GM12878 (cell line): Measurements from ENCODE around the gene KRTAP12-1. TPM values are rescaled to one million over a fixed set of nuclear protein-coding genes. Genes with fewer than 3 reads are reported as not detected.

Source experiments
- ATAC-seq: fragments of 200-7000 bp; cut with Tn5 transposase; 3 replicates; pipeline ENCODE4 v1.9.1; 2020; ENCODE audit warnings: mild to moderate bottlenecking, moderate library complexity
- BruUV-seq: library from RNA; stranded (reverse); fragments of 400-500 nt; replicated peaks from 2 replicates; lab custom pipeline; 2021; lab: Mats Ljungman, UMichigan
- CTCF ChIA-PET: fragments of 300-600 bp; sonication (Branson Sonifier 250); formaldehyde crosslinking; extraction: SDS; loops from one replicate; lab custom pipeline; 2021; ENCODE audit warnings: inconsistent platforms; lab: Yijun Ruan, JAX
- POLR2A ChIA-PET: fragments of 350-600 bp; formaldehyde crosslinking; extraction: SDS; loops from one replicate; lab custom pipeline; 2021; ENCODE audit warnings: inconsistent platforms; lab: Charles Lee
- RAD21 ChIA-PET: fragments of 300-600 bp; sonication (Branson Sonifier 250); formaldehyde crosslinking; loops from one replicate; lab custom pipeline; 2023; ENCODE audit warnings: antibody characterized with exemption; ENCODE audit not compliant: unreplicated experiment; lab: Charles Lee
- SMC1A ChIA-PET: fragments of 300-600 bp; sonication (Branson Sonifier 250); formaldehyde crosslinking; loops from one replicate; lab custom pipeline; 2023; ENCODE audit not compliant: unreplicated experiment, uncharacterized antibody; lab: Charles Lee
- DNase-seq: peaks from one replicate; pipeline ENCODE4 v3.0.0-alpha.2; 2011; ENCODE audit warnings: low read depth, low spot score
- FAIRE-seq: peaks from 3 replicates; lab custom pipeline; 2011; peaks lifted over from hg19 to GRCh38; lab: Jason Lieb, UNC
- H2AFZ ChIP-seq: 2 replicates; pipeline ENCODE4 v1.6.0; 2011; ENCODE audit warnings: low read depth, low read length, control low read depth; ENCODE audit not compliant: control insufficient read depth
- H3K27ac ChIP-seq: 2 replicates; pipeline ENCODE4 v1.5.1; 2011; ENCODE audit warnings: control low read depth; ENCODE audit not compliant: control insufficient read depth, insufficient read depth
- H3K27me3 ChIP-seq, 2 experiments: replicated peaks in 1 of 2; 2 replicates each; pipeline versions ENCODE4 v1.6.0 to v1.6.1; 2011; ENCODE audit warnings: low read length in 1 of 2; ENCODE audit not compliant: control insufficient read depth in 2 of 2, insufficient read depth in 2 of 2
- H3K36me3 ChIP-seq, 2 experiments: 2 replicates each; pipeline ENCODE4 v1.5.1; 2011; ENCODE audit warnings: low read length in 1 of 2; ENCODE audit not compliant: control insufficient read depth in 2 of 2, insufficient read depth in 2 of 2
- H3K4me1 ChIP-seq: 2 replicates; pipeline ENCODE4 v1.6.1; 2011; ENCODE audit warnings: mild to moderate bottlenecking, low read length, moderate library complexity, mixed read lengths; ENCODE audit not compliant: control insufficient read depth, insufficient read depth
- H3K4me2 ChIP-seq: 2 replicates; pipeline ENCODE4 v1.6.0; 2011; ENCODE audit warnings: control low read depth; ENCODE audit not compliant: control insufficient read depth, insufficient read depth
- H3K4me3 ChIP-seq: fragments of 200-600 bp; sonication (generic); 2 replicates; pipeline ENCODE4 v1.5.1; 2016
- H3K79me2 ChIP-seq: 2 replicates; pipeline ENCODE4 v1.6.0; 2011; ENCODE audit warnings: low read length; ENCODE audit not compliant: control insufficient read depth, insufficient read depth
- H3K9ac ChIP-seq: 2 replicates; pipeline ENCODE4 v1.8.0; 2011; ENCODE audit warnings: low read length, control low read depth, mixed read lengths; ENCODE audit not compliant: control insufficient read depth, insufficient read depth
- H3K9me3 ChIP-seq: replicated peaks from 3 replicates; pipeline ENCODE4 v1.5.1; 2011; ENCODE audit warnings: mild to moderate bottlenecking, low read length; ENCODE audit not compliant: control insufficient read depth, insufficient read depth
- H4K20me1 ChIP-seq: 2 replicates; pipeline ENCODE4 v1.6.0; 2011; ENCODE audit not compliant: control insufficient read depth, insufficient read depth
- HDGF ChIP-seq: fragments of 450-650 bp; IDR thresholded peaks from 2 replicates; pipeline ENCODE4 v1.6.1; 2016; ENCODE audit warnings: antibody characterized with exemption
- LARP7 ChIP-seq: fragments of 450-650 bp; IDR thresholded peaks from 2 replicates; pipeline ENCODE4 v1.6.1; 2017; ENCODE audit warnings: mild to moderate bottlenecking
- PML ChIP-seq: IDR thresholded peaks from 2 replicates; pipeline ENCODE4 v1.6.1; 2012; ENCODE audit warnings: low read length, inconsistent platforms
- RAD21 ChIP-seq: IDR thresholded peaks from 2 replicates; pipeline ENCODE4 v1.6.1; 2011; ENCODE audit warnings: mild to moderate bottlenecking, low read depth, low read length, moderate library complexity; ENCODE audit not compliant: insufficient read depth
- SREBF1 ChIP-seq: IDR thresholded peaks from 2 replicates; pipeline ENCODE4 v1.6.1; 2012; ENCODE audit warnings: mild to moderate bottlenecking, low read length
- WGBS: methylation state at CpG from one replicate; pipeline ENCODE4 v1.1.6; 2016; ENCODE audit warnings: low lambda C conversion rate; ENCODE audit not compliant: insufficient replicate concordance, insufficient coverage; ENCODE audit errors: missing lambda C conversion rate; 5-methylcytosine and 5-hydroxymethylcytosine counted together
- in situ Hi-C: fragments of 300-500 bp; cut with MboI; formaldehyde crosslinking; loops from 9 replicates; pipeline ENCODE4 v1.14.3; 2018; ENCODE audit warnings: mixed read lengths
- intact Hi-C: fragments of 100-400 bp; cut with micrococcal nuclease; formaldehyde crosslinking; loops from one replicate; pipeline ENCODE4 v1.14.2; 2022; ENCODE audit not compliant: unreplicated experiment
- polyA plus RNA-seq, 11 experiments: library from polyadenylated mRNA; depleted of rRNA in 4 of 11; unstranded in 6 of 11; stranded (reverse) in 5 of 11; fragments of >200 nt; fragmentation: Nextera tagmentation in 4 of 11; fragmentation: Illumina TruSeq in 1 of 11; extraction: Ambion mirVana in 4 of 11; extraction: Trizol in 1 of 11; gene quantifications; 1 replicate in 1 of 11; 2 replicates in 10 of 11; pipeline versions ENCODE4 v1.2.1 to v1.2.3, GENCODE V29; 2011 to 2016; ENCODE audit warnings: inconsistent platforms in 2 of 11, missing spikeins in 2 of 11, low read depth in 1 of 11
- total RNA-seq, 4 experiments: library from RNA; depleted of rRNA in 3 of 4; stranded (reverse); fragments of >200 nt in 3 of 4; fragmentation: Illumina TruSeq in 1 of 4; extraction: Trizol in 1 of 4; gene quantifications; 2 replicates each; pipeline versions ENCODE4 v1.2.1 to v1.2.3, GENCODE V29; 2013 to 2021
- TF ChIP-seq, protein P1 (sequence below): fragments of 450-650 bp; IDR thresholded peaks from 2 replicates; pipeline ENCODE4 v1.6.1; 2017; ENCODE audit warnings: mild to moderate bottlenecking, moderate library complexity
- TF ChIP-seq, protein P2 (sequence below): fragments of 450-650 bp; IDR thresholded peaks from 2 replicates; pipeline ENCODE4 v1.6.1; 2016; ENCODE audit warnings: mild to moderate bottlenecking, moderate library complexity, borderline replicate concordance
- TF ChIP-seq, protein P3 (sequence below): IDR thresholded peaks from 2 replicates; pipeline ENCODE4 v1.6.1; 2011; ENCODE audit warnings: low read depth, low read length, improper control_type of control experiment, borderline replicate concordance

Gene KRTAP12-1
- total and polyA plus RNA-seq, 10 of the 15 experiments (the other 5 are each of a cell fraction or from before 2014, with no cell fraction given), result not detected

DNA sequence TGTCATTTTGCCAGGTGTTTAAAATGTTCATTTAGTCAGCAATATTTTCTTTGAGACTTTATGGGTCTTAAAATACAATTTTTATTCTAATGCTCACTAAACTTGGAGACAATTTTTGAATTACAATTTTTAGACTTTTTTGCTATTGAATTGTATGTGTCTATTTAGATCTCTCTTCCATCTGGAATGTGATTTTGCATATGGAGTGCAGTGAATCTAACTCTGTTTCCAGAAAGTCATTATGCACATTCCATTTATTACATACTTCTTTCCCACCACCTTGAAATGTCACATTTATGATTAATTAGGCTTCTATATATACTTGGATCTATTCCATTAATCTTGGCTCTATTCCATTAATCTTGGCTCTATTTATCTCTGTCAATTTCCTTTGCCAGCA, 35.0 kb upstream of the KRTAP12-1 start (continued):
- TF ChIP-seq, protein P1, sequence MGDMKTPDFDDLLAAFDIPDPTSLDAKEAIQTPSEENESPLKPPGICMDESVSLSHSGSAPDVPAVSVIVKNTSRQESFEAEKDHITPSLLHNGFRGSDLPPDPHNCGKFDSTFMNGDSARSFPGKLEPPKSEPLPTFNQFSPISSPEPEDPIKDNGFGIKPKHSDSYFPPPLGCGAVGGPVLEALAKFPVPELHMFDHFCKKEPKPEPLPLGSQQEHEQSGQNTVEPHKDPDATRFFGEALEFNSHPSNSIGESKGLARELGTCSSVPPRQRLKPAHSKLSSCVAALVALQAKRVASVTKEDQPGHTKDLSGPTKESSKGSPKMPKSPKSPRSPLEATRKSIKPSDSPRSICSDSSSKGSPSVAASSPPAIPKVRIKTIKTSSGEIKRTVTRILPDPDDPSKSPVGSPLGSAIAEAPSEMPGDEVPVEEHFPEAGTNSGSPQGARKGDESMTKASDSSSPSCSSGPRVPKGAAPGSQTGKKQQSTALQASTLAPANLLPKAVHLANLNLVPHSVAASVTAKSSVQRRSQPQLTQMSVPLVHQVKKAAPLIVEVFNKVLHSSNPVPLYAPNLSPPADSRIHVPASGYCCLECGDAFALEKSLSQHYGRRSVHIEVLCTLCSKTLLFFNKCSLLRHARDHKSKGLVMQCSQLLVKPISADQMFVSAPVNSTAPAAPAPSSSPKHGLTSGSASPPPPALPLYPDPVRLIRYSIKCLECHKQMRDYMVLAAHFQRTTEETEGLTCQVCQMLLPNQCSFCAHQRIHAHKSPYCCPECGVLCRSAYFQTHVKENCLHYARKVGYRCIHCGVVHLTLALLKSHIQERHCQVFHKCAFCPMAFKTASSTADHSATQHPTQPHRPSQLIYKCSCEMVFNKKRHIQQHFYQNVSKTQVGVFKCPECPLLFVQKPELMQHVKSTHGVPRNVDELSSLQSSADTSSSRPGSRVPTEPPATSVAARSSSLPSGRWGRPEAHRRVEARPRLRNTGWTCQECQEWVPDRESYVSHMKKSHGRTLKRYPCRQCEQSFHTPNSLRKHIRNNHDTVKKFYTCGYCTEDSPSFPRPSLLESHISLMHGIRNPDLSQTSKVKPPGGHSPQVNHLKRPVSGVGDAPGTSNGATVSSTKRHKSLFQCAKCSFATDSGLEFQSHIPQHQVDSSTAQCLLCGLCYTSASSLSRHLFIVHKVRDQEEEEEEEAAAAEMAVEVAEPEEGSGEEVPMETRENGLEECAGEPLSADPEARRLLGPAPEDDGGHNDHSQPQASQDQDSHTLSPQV, result no peak

DNA sequence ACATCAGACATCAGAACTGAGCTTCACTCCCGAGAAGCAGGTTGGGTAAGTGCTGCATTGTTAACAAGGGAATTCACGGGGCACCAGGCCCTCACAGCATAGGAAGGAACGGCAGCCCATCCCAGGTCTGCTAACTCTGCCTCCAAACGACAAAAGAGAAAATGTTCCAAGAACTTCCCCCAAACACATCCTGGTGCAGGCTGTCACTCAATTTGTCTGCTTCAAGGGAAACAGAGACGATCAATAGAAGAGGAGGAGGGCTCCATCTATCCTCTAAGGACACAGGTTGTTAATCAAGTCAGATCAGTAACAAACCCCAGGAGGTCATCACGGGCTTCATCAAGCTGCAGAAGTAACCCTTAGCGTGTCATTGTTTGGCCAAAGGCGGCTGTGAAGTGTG, 32.9 kb upstream of the KRTAP12-1 start:
- Histone ChIP-seq H3K4me1 (no peaks in the 10 kb centered on the region), H4K20me1 (no peaks in the 10 kb centered on the region), H3K4me3 (no peak overlapping the region), H3K9ac (no peak overlapping the region), H3K4me2 (no peak overlapping the region), H2AFZ (no peak overlapping the region; the same call in 1 of the 2 replicates), H3K9me3 (no peaks in the 10 kb centered on the region; the same call in 2 of the 3 replicates), H3K79me2 (no peaks in the 10 kb centered on the region), H3K27ac (no peak overlapping the region), H3K27me3 (peaks cover 6 to 12% of the 10 kb centered on the region in 2 experiments; a peak in 3 of 4 replicates), H3K36me3 (no peaks in the 10 kb centered on the region)
- TF ChIP-seq, protein P2, sequence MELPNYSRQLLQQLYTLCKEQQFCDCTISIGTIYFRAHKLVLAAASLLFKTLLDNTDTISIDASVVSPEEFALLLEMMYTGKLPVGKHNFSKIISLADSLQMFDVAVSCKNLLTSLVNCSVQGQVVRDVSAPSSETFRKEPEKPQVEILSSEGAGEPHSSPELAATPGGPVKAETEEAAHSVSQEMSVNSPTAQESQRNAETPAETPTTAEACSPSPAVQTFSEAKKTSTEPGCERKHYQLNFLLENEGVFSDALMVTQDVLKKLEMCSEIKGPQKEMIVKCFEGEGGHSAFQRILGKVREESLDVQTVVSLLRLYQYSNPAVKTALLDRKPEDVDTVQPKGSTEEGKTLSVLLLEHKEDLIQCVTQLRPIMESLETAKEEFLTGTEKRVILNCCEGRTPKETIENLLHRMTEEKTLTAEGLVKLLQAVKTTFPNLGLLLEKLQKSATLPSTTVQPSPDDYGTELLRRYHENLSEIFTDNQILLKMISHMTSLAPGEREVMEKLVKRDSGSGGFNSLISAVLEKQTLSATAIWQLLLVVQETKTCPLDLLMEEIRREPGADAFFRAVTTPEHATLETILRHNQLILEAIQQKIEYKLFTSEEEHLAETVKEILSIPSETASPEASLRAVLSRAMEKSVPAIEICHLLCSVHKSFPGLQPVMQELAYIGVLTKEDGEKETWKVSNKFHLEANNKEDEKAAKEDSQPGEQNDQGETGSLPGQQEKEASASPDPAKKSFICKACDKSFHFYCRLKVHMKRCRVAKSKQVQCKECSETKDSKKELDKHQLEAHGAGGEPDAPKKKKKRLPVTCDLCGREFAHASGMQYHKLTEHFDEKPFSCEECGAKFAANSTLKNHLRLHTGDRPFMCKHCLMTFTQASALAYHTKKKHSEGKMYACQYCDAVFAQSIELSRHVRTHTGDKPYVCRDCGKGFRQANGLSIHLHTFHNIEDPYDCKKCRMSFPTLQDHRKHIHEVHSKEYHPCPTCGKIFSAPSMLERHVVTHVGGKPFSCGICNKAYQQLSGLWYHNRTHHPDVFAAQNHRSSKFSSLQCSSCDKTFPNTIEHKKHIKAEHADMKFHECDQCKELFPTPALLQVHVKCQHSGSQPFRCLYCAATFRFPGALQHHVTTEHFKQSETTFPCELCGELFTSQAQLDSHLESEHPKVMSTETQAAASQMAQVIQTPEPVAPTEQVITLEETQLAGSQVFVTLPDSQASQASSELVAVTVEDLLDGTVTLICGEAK, result no peak
- TF ChIP-seq, protein P3, sequence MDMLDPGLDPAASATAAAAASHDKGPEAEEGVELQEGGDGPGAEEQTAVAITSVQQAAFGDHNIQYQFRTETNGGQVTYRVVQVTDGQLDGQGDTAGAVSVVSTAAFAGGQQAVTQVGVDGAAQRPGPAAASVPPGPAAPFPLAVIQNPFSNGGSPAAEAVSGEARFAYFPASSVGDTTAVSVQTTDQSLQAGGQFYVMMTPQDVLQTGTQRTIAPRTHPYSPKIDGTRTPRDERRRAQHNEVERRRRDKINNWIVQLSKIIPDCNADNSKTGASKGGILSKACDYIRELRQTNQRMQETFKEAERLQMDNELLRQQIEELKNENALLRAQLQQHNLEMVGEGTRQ, result no peak
- no peak for TF ChIP-seq HDGF
- TF ChIP-seq SREBF1, result no peak
- no peak for TF ChIP-seq PML
- TF ChIP-seq LARP7, result no peak
- TF ChIP-seq RAD21, result no peak
- ChIA-PET POLR2A (no interaction called here), SMC1A (no interaction called here), RAD21 (no interaction called here), CTCF (interaction anchor here (0.6 to 0.7 kb wide), 2 partner anchors 28 to 1545 kb away, joined by 3 read pairs; no protein-coding TSS in a partner anchor)
- DNase-seq, result no peak
- no peak for ATAC-seq
- intact Hi-C loops (no loop called here), in situ Hi-C loops (no loop called here)
- FAIRE-seq, result no peak
- 5% methylated on average over 8 of the region's 8 CpGs for WGBS
- BruUV-seq, result no TSS peak
